GM21528 (cell line): ENCODE results near the gene TMEM109.

Source experiments
- ATAC-seq: cut with Tn5 transposase; IDR thresholded peaks from one replicate; pipeline ENCODE4 v1.9.1; 2021; ENCODE audit warnings: mild to moderate bottlenecking, moderate library complexity; ENCODE audit not compliant: unreplicated experiment, low FRiP score

The TMEM109 gene

DNA sequence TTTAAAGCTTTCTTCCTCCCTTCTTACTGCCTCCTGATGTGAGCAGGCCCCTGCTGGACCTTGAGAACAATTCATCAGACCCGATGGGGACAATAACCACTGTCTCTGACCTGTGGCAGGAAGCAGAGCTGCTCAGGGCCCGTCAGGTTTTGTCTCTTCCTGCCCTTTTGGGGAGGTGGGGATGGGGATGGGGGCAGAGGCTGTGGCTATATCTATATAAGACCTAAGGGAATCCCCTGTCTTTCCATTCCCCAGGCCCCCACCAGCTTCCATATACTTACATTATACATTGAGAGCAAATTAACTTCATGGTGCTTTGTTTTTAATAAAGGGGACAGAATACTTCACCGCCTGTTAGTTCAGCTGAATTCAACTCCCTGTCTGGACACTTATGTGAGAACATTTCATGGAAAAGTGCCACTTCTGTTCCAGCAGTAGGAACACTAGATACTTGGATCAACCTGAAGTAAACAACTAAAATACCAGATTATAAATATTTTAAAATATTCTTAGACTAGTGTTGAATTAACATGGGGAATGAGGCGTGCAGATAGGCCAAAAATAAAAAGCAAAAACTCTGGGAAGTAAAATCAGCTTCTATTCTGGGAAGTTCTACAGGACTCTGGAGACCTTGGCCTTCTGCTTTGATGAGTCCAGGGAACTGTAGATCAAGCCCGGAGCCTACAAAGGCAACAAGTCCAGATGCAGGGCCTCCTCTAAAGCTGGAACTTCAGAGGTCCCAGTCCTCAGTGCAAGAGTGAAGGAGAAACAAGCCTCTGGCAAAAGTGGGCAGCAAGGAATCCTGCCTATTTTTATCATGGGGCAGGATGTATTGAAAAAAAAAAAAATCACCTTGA lies 35.5 kb upstream of the TMEM109 start:
- no peak for ATAC-seq

- ATAC-seq: no peak
Measured at GRCh38 chr11:60879104-60879503, 34.9 kb upstream of the TMEM109 start.

- no peak for ATAC-seq
Measured at GRCh38 chr11:60879971-60880588, 33.9 kb upstream of the TMEM109 start.

DNA sequence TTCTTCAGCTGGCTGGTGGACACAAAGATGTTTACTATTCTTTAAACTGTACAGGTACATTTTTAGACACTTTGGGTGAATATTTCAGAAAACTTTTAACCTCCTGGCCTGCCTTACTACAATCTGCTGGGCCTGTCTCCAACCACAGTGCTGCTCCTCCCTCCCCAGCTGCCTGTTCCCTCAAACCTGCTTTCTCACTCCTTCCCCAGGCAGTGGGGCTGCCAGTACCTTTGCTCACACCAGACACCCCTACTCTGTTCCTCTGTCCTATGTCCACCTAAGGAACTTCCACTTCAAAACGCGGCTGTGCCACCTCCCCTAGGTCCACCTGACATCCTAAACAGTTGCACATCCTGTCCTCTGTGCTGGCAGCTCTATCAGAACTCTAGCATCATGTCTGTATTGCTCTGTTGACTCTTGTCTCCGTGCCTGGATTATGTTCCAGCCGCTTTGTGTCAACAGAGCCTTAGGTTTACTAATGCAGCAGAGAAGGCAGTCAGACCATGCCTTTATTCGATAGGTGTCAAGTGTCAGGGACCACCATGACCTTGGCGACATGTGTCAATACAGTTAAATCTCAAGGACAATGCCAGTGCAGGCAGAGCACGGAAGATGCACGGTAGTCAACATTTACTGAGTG lies 33.2 kb upstream of the TMEM109 start:
- no peak for ATAC-seq

GRCh38 chr11:60887556-60887955 lies 26.4 kb upstream of the TMEM109 start:
- ATAC-seq: no peak

GRCh38 chr11:60889869-60890311 lies 24.1 kb upstream of the TMEM109 start:
- ATAC-seq: no peak

- no peak for ATAC-seq
Measured at GRCh38 chr11:60890696-60891095, 23.3 kb upstream of the TMEM109 start.

GRCh38 chr11:60891103-60891741 lies 22.7 kb upstream of the TMEM109 start:
- ATAC-seq: no peak

DNA sequence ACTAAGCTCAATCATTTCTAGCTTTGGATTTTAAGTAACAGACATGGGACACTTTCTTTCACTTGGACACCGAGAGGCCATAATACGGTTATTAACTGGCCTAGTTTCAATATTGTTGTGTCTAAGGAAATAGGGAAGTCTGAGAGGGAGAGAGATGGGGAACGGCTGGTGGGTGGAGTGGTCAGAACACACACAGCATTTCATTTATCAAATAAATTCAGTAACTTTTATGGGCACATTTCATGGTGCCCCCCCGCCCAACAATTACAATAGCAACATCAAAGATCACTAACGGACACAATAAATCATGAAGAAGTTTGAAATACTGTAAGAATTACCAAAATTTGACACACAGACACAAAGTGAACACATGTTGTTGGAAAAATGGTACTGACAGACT lies 18.3 kb upstream of the TMEM109 start:
- ATAC-seq: no peak

DNA sequence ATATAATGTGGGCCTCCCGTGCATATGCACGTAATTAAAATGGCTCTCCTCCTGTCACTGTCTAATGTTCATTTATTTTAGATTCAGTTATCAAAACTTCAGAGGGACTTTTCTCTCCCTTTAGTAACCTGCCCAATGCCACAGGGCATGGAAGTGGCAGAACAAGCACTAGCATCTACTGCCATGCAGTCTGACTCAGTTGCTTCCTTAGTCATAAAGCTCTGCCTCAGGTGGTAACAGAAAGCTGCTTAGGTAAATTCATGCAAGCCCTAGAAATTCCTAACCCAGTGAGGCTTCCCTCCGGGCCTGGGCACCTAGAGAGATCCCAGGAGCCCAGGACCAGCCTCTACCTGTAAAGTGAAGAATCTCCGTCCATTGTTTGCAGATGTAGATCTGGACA lies 16.5 kb upstream of the TMEM109 start:
- no peak for ATAC-seq

DNA sequence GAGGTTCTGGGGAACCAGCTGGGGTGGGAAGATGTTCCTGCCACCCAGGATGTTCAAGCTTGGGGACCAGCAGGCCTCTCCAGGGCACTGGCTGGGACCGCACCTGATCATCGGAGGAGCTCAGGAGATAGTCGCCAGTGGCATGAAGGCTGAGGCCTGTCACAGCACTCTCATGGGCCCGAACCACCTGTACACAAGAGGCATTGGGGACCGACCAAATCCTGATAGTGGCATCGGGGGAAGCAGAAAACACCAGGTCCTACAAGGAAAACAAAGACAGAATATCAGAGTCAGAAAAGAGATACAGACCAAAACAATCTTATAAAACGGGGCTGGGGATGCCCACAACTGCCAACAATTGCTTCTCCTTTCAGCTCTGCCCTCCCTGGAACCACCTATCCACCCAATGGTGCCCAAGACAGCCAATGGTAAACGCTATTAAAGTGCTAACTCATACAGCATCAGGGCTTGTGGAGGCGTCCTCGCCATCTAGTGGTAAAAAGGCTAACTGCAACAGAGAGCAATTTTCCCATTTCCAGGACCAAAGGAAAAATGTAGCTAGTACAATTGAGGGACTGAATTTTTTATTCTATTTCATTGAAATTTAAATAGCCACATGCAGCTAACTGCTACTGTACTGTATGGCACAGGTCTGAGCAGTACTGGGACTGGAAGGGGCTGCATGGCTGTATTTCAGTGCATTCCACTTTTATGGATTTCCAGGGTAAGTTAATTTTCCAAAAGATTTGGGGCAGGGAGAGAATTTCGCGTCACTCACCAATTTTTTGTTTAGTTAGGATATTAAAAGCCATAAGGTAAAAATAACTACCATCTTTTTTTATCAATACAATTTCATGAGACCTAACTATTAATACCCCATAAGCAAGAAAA lies 14.7 kb upstream of the TMEM109 start:
- no peak for ATAC-seq

DNA sequence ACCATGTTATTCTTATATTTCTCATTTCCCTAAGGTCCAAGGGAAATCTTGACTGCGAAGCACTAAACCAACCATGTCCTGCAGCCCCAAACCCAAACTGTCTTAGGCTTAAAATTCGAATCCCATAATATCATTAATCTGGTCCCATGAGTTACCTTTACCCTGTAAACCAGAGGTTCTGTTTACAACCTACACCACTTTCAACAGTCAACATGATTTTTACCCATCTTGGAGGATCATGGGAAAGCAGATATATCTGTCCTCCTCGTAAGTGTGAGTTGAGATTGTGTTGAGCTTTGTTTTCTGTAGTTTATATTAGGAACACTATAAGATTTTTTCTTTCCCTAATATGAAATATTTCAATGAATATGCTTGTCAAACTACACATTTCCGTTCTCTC lies 14.0 kb upstream of the TMEM109 start:
- ATAC-seq: no peak

GRCh38 chr11:60900673-60901404 lies 13.1 kb upstream of the TMEM109 start:
- no peak for ATAC-seq

DNA sequence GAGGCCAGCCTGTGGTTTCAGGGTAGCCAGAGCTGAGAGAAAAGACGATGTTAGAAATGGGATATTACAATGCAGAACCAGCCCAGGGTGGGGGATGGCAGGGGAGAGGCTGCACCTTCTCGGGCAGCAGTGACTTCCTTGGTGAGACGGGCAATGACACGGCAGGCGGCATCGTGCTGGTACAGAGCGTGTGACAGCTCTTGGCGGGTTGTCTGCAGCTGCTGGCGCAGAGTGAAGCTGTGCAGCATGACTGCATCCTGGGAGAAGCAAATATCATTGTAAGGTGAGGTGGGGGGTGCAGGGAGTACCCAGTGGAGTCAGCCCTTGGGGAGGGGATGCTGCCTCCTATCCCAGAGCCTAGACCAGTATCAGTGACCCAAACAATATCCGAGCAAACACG lies 11.3 kb upstream of the TMEM109 start:
- no peak for ATAC-seq

GRCh38 chr11:60905047-60905446 lies 8.9 kb upstream of the TMEM109 start:
- no peak for ATAC-seq

DNA sequence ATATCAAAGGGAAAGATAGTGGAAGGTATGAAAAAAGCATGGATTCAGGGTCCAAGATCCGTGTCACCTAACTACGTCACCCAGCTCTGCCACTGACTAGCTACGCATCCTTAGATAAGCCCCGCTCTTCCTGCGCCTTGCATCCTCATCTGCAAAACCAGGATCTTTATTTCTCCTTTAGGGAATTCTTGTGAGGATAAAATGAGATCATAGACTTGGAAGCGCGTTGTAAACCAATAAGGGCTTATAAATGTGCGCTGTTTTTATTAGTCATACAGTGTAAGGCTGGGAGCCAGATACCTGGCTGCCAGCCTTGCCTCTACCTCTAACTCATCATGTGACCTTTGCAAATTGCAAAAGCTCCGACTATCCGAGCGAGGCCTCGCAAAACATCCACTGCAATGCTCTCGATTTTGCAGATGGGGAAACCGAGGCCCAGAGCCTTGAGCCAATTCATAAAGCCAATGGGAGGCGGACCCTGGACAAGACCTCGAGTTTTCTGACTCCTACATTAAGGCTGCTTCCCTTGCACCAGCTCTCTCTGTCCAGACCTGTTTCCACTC lies 8.3 kb upstream of the TMEM109 start:
- ATAC-seq: no peak

DNA sequence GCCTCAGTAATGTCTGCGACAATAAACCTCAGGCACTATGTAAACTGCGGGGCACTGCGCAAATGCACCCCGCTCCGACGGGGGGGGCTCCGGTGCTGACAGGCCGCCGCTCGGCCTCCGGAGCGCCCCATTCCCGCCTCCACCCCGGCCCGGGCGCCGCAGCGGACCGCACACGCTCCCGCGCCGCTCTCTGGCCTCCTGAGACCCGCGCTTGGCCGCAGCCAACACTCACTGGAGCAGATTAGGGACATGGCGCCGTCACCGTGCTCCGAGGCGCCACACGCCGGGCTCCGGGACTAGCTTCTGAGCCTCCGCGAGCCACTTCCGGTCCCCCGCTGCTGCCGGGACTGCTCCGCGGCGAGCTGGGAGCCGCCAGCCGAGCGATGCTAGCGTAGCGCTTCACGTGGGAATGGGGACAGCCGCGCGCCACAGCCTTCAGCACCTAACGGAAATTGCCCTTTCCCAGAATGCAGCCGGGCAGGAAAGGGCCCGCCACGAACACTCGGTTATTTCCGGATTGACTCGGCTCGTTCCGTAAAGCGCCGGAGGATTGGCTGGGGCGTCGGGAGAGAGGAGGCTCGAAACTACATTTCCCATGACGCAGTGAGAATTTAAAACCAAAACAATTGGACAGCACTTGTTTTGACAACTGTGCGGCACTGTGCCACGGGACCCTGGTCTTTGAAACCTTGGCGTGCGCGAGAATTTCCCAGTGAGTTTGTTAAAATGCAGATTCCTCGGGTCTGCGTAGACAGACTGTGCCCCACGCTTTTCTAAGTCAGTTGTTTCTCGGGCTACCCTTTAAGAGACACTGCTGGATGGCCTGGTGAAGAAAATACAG lies 7.6 kb upstream of the TMEM109 start, which contains the start of gene PRPF19:
PRPF19 (minus strand) TSS at position 454 of the 841 bp plus-strand sequence; CDS start at position 251, 203 bp downstream.
- ATAC-seq: peak; percentile 86

DNA sequence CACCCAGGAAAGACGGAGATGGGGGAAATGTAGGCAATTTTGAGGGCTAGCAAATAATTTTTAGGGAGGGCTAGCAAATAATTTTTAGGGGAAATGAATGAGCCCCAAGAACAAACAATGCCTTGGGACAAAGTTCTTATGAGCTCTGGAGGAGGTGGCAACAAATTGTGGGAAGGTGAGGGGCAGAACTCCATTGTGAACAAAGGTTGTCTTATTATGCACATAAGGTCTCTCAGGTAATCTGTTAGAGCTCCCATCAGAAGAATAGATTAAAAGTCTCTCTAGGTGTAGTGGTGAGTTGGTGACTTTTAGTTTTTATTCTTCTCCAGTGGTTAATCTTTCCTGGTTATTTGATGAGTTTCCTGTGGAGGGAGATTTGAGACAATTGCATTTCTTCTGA lies 5.2 kb upstream of the TMEM109 start:
- ATAC-seq: no peak
